Keratinocyte (primary cell): Measurements from ENCODE around the gene PHACTR2. TPM values are rescaled to one million over a fixed set of nuclear protein-coding genes. Genes with fewer than 3 reads are reported as not detected.

Experiments used
- DNase-seq: peaks from one replicate; pipeline ENCODE4 v3.0.0-alpha.2; 2011; ENCODE audit warnings: low read depth, missing footprints, low spot score
- FAIRE-seq: peaks from 2 replicates; lab custom pipeline; 2011; peaks lifted over from hg19 to GRCh38; lab: Jason Lieb, UNC
- H2AFZ ChIP-seq: 2 replicates; pipeline ENCODE4 v1.6.0; 2012; ENCODE audit warnings: low read length, control low read depth, inconsistent platforms; ENCODE audit not compliant: control insufficient read depth
- H3K27ac ChIP-seq: 2 replicates; pipeline ENCODE4 v1.5.1; 2011; ENCODE audit warnings: low read length; ENCODE audit not compliant: control insufficient read depth, insufficient read depth
- H3K27me3 ChIP-seq: 3 replicates; pipeline ENCODE4 v1.6.0; 2011; ENCODE audit warnings: low read length; ENCODE audit not compliant: control insufficient read depth, insufficient read depth; ENCODE audit errors: extremely low read depth
- H3K36me3 ChIP-seq, 2 experiments: 2 replicates in 1 of 2; 3 replicates in 1 of 2; pipeline ENCODE4 v1.5.1; 2011; ENCODE audit warnings: low read length in 2 of 2, mild to moderate bottlenecking in 1 of 2; ENCODE audit not compliant: control insufficient read depth in 2 of 2, insufficient read depth in 2 of 2; ENCODE audit errors: extremely low read depth in 1 of 2
- H3K4me1 ChIP-seq: 3 replicates; pipeline ENCODE4 v1.5.1; 2011; ENCODE audit warnings: low read length; ENCODE audit not compliant: control insufficient read depth, insufficient read depth; ENCODE audit errors: extremely low read depth
- H3K4me2 ChIP-seq: 3 replicates; pipeline ENCODE4 v1.6.0; 2011; ENCODE audit warnings: low read depth, low read length; ENCODE audit not compliant: control insufficient read depth, insufficient read depth; ENCODE audit errors: extremely low read depth
- H3K4me3 ChIP-seq, 3 experiments: fragments of 200-600 bp in 1 of 3; sonication (generic) in 1 of 3; 2 replicates in 2 of 3; 3 replicates in 1 of 3; pipeline ENCODE4 v1.5.1; 2011 to 2016; ENCODE audit warnings: low read length in 3 of 3, mild to moderate bottlenecking in 3 of 3, control low read depth in 2 of 3, inconsistent platforms in 1 of 3, low read depth in 1 of 3, mixed read lengths in 1 of 3, mixed run types in 1 of 3, moderate library complexity in 1 of 3; ENCODE audit not compliant: control insufficient read depth in 2 of 3, insufficient read depth in 2 of 3; ENCODE audit errors: extremely low read depth in 1 of 3
- H3K79me2 ChIP-seq: 2 replicates; pipeline ENCODE4 v1.6.0; 2012; ENCODE audit warnings: low read length; ENCODE audit not compliant: control insufficient read depth, insufficient read depth
- H3K9ac ChIP-seq: 3 replicates; pipeline ENCODE4 v1.6.0; 2011; ENCODE audit warnings: low read length; ENCODE audit not compliant: control insufficient read depth, insufficient read depth; ENCODE audit errors: extremely low read depth
- H3K9me1 ChIP-seq: 3 replicates; pipeline ENCODE4 v1.6.0; 2011; ENCODE audit warnings: low read length; ENCODE audit not compliant: control insufficient read depth, insufficient read depth; ENCODE audit errors: extremely low read depth
- H3K9me3 ChIP-seq: 2 replicates; pipeline ENCODE4 v1.5.1; 2012; ENCODE audit warnings: low read depth, low read length; ENCODE audit not compliant: control insufficient read depth
- H4K20me1 ChIP-seq: 3 replicates; pipeline ENCODE4 v1.6.0; 2011; ENCODE audit warnings: low read length; ENCODE audit not compliant: control insufficient read depth, insufficient read depth; ENCODE audit errors: extremely low read depth
- EZH2 ChIP-seq: IDR thresholded peaks from one replicate; pipeline ENCODE4 v1.6.1; 2012; ENCODE audit warnings: inconsistent platforms, mild to moderate bottlenecking, low read length, moderate library complexity
- dilution Hi-C: fragments of 300-500 bp; cut with MboI; formaldehyde crosslinking; loops from one replicate; pipeline ENCODE4 v1.7.0; 2020; ENCODE audit warnings: low sequenced_read_pairs; ENCODE audit not compliant: extremely low pct_ligation_motif_present
- polyA plus RNA-seq, 5 experiments: library from polyadenylated mRNA; depleted of rRNA in 3 of 5; stranded (reverse) in 3 of 5; stranded (forward) in 1 of 5; unstranded in 1 of 5; fragments of >200 nt; gene quantifications; 1 replicate in 1 of 5; 2 replicates in 3 of 5; 3 replicates in 1 of 5; pipeline versions ENCODE4 v1.2.1 to v1.2.3, GENCODE V29; 2011 to 2012; ENCODE audit warnings: missing spikeins in 2 of 5, low read depth in 1 of 5, low replicate concordance in 1 of 5
- TF ChIP-seq, protein P1 (sequence below), 3 experiments: IDR thresholded peaks in 1 of 3; conservative IDR thresholded peaks in 1 of 3; optimal IDR thresholded peaks in 1 of 3; 2 replicates in 2 of 3; 3 replicates in 1 of 3; pipeline versions ENCODE3 to v1.5.1; 2011; ENCODE audit warnings: low read length in 3 of 3, mild to moderate bottlenecking in 3 of 3, moderate library complexity in 2 of 3, control low read depth in 1 of 3, inconsistent platforms in 1 of 3; ENCODE audit not compliant: insufficient read depth in 2 of 3; ENCODE audit errors: extremely low read depth in 1 of 3

PHACTR2 gene
- polyA plus RNA-seq, 1 donor (not counting 4 experiments of a cell fraction or from before 2014, with no cell fraction given) = 9.4 TPM

GRCh38 chr6:143743301-143744166 is 65.8 kb downstream of the PHACTR2 start:
- Histone ChIP-seq H2AFZ (no peak overlapping the region), H3K4me1 (no peaks in the 10 kb centered on the region), H3K27me3 (no peaks in the 10 kb centered on the region), H3K36me3 (no peaks in the 10 kb centered on the region), H3K9me3 (no peaks in the 10 kb centered on the region), H3K4me3 (no peak overlapping the region), H3K27ac (no peak overlapping the region), H3K9ac (no peak overlapping the region), H3K4me2 (no peak overlapping the region), H3K79me2 (no peaks in the 10 kb centered on the region), H3K9me1 (no peaks in the 10 kb centered on the region), H4K20me1 (peaks cover 4% of the 10 kb centered on the region)
- TF ChIP-seq, protein P1, sequence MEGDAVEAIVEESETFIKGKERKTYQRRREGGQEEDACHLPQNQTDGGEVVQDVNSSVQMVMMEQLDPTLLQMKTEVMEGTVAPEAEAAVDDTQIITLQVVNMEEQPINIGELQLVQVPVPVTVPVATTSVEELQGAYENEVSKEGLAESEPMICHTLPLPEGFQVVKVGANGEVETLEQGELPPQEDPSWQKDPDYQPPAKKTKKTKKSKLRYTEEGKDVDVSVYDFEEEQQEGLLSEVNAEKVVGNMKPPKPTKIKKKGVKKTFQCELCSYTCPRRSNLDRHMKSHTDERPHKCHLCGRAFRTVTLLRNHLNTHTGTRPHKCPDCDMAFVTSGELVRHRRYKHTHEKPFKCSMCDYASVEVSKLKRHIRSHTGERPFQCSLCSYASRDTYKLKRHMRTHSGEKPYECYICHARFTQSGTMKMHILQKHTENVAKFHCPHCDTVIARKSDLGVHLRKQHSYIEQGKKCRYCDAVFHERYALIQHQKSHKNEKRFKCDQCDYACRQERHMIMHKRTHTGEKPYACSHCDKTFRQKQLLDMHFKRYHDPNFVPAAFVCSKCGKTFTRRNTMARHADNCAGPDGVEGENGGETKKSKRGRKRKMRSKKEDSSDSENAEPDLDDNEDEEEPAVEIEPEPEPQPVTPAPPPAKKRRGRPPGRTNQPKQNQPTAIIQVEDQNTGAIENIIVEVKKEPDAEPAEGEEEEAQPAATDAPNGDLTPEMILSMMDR (optimal IDR thresholded peaks at IDR 0.05 in 1 of 3, IDR thresholded peaks at IDR 0.05 in 1 of 3, conservative IDR thresholded peaks at IDR 0.05 in 1 of 3; ENCODE audit: extremely low read depth in 1 of 3, insufficient read depth in 2 of 3, low read length in 3 of 3) = no peak
- no peak for TF ChIP-seq EZH2
- FAIRE-seq (no peak), DNase-seq (no peak)
- dilution Hi-C loops = no loop called here

- Histone ChIP-seq H3K27ac (no peak overlapping the region), H3K9ac (no peak overlapping the region), H3K36me3 (no peaks in the 10 kb centered on the region), H3K9me1 (no peaks in the 10 kb centered on the region), H3K4me3 (no peak overlapping the region), H3K4me2 (no peak overlapping the region), H3K9me3 (no peaks in the 10 kb centered on the region), H4K20me1 (peaks cover 4% of the 10 kb centered on the region), H2AFZ (no peak overlapping the region), H3K4me1 (no peaks in the 10 kb centered on the region), H3K27me3 (no peaks in the 10 kb centered on the region), H3K79me2 (no peaks in the 10 kb centered on the region)
- no peak for TF ChIP-seq EZH2
- TF ChIP-seq, protein P1 (optimal IDR thresholded peaks at IDR 0.05 in 1 of 3, IDR thresholded peaks at IDR 0.05 in 1 of 3, conservative IDR thresholded peaks at IDR 0.05 in 1 of 3; ENCODE audit: extremely low read depth in 1 of 3, insufficient read depth in 2 of 3, low read length in 3 of 3) = no peak
- no peak for FAIRE-seq
- dilution Hi-C loops = no loop called here
- DNase-seq = no peak
Measured at GRCh38 chr6:143744551-143745165, 66.9 kb downstream of the PHACTR2 start.
